Transverse colon (tissue), 4 donors: Measurements from ENCODE around the gene ZNF236. TPM values are rescaled to one million over a fixed set of nuclear protein-coding genes. Genes with fewer than 3 reads are reported as not detected.
"Not testable (repeated sequence)": the region's sequence is repeated elsewhere in the genome, so short reads cannot be mapped to it uniquely, and the experiment has no call there.

Source experiments
- DNase-seq: peaks from one replicate; pipeline ENCODE4 v3.0.0-alpha.2; 2019
- H3K27ac ChIP-seq, 4 donors: fragments of 200-600 bp; sonication (generic); 2 replicates each; pipeline ENCODE4 v1.5.1; 2016 to 2018; ENCODE audit warnings: inconsistent platforms in 4 of 4
- H3K27me3 ChIP-seq: fragments of 200-600 bp; sonication (generic); 2 replicates; pipeline ENCODE4 v1.5.1; 2017; ENCODE audit warnings: inconsistent platforms
- H3K36me3 ChIP-seq, 4 donors: fragments of 200-600 bp; sonication (generic); 2 replicates each; pipeline ENCODE4 v1.5.1; 2017 to 2019; ENCODE audit warnings: inconsistent platforms in 4 of 4
- H3K4me1 ChIP-seq, 4 donors: fragments of 200-600 bp; sonication (generic); 2 replicates each; pipeline ENCODE4 v1.5.1; 2017 to 2020; ENCODE audit warnings: inconsistent platforms in 4 of 4
- H3K4me3 ChIP-seq, 4 donors: fragments of 200-600 bp; sonication (generic); 1 replicate in 1 of 4; 2 replicates in 3 of 4; pipeline versions ENCODE4 v1.5.1 to v1.6.1; 2017 to 2019; ENCODE audit warnings: inconsistent platforms in 4 of 4
- H3K9me3 ChIP-seq, 2 donors: fragments of 200-600 bp; sonication (generic); 2 replicates each; pipeline ENCODE4 v1.5.1; 2017 to 2019; ENCODE audit warnings: inconsistent platforms in 2 of 2
- EP300 ChIP-seq: sonication (generic); formaldehyde crosslinking; IDR thresholded peaks from one replicate; pipeline ENCODE4 v1.6.1; 2017; ENCODE audit warnings: antibody characterized with exemption, low read depth
- POLR2A ChIP-seq: fragments of 450-650 bp; IDR thresholded peaks from one replicate; pipeline ENCODE4 v1.6.1; 2016; ENCODE audit warnings: antibody characterized with exemption, mild to moderate bottlenecking, moderate library complexity
- POLR2AphosphoS5 ChIP-seq, 3 donors: sonication (generic); formaldehyde crosslinking; IDR thresholded peaks; one replicate each; pipeline ENCODE4 v1.6.1; 2016; ENCODE audit warnings: antibody characterized with exemption in 3 of 3
- WGBS, 2 donors: methylation state at CpG; one replicate each; pipeline ENCODE4 v1.1.5; 2018; ENCODE audit warnings: low coverage in 1 of 2; 5-methylcytosine and 5-hydroxymethylcytosine counted together
- in situ Hi-C, 4 donors: fragments of 200-750 bp; cut with MboI; loops; one replicate each; pipeline versions ENCODE4 v1.15.0 to v1.15.1; 2017; ENCODE audit warnings: low sequenced_read_pairs in 3 of 4, low pct_ligation_motif_present in 1 of 4, low pct_unique_long_range_greater_than_20kb in 1 of 4
- intact Hi-C: fragments of 100-400 bp; cut with DNase I; formaldehyde crosslinking; loops from one replicate; pipeline ENCODE4 v1.15.1; 2023; ENCODE audit warnings: low total_unique reads
- small RNA-seq, 4 donors: library from RNA; depleted of rRNA; stranded (forward); fragments of <200 nt; gene quantifications; one replicate each; pipeline ENCODE3, GENCODE V24; 2016
- total RNA-seq, 4 donors: library from RNA; depleted of rRNA; stranded (reverse); fragments of >200 nt; gene quantifications; one replicate each; pipeline ENCODE4 v1.1.0, GENCODE V29; 2016
- TF ChIP-seq, protein P1 (sequence below), 5 experiments: fragments of 200-600 bp in 3 of 5; fragments of 450-650 bp in 2 of 5; sonication (generic) in 3 of 5; IDR thresholded peaks; 1 replicate in 2 of 5; 2 replicates in 3 of 5; pipeline ENCODE4 v1.5.1; 2016 to 2017; ENCODE audit warnings: antibody characterized with exemption in 5 of 5, inconsistent platforms in 3 of 5, mild to moderate bottlenecking in 2 of 5, moderate library complexity in 1 of 5

ZNF236 gene
- total RNA-seq, 4 donors from 2014 or later, result 18.3 to 82.8 (median 43.7) TPM

GRCh38 chr18:77017355-77017754, 195.0 kb downstream of the ZNF236 start:
- WGBS, 2 donors, result 93% methylated on average over 6 of the region's 6 CpGs; no CpG with 5 or more reads in 1 of the 2 donors

GRCh38 chr18:77018650-77019049, 196.3 kb downstream of the ZNF236 start:
- intact Hi-C loops, H3K27ac ChIP-seq, H3K27me3 ChIP-seq, DNase-seq, H3K4me3 ChIP-seq, H3K9me3 ChIP-seq, H3K4me1 ChIP-seq, H3K36me3 ChIP-seq: not testable (repeated sequence)
- in situ Hi-C loops, result loop anchor here in 1 of 4 donors (25.0 kb wide), 1 partner anchor 644 kb away; no protein-coding TSS in a partner anchor

More at GRCh38 chr18:77017355-77017754, 195.0 kb downstream of the ZNF236 start:
- Histone ChIP-seq H3K27ac (no peak overlapping the region), H3K36me3 (no peaks in the 10 kb centered on the region), H3K9me3 (no peaks in the 10 kb centered on the region), H3K27me3 (no peaks in the 10 kb centered on the region), H3K4me3 (no peak overlapping the region), H3K4me1 (no peaks in the 10 kb centered on the region)
- in situ Hi-C loops, result loop anchor here in 1 of 4 donors (25.0 kb wide), 1 partner anchor 645 kb away; no protein-coding TSS in a partner anchor
- intact Hi-C loops, result no loop called here
- DNase-seq, result no peak
- TF ChIP-seq, protein P1, sequence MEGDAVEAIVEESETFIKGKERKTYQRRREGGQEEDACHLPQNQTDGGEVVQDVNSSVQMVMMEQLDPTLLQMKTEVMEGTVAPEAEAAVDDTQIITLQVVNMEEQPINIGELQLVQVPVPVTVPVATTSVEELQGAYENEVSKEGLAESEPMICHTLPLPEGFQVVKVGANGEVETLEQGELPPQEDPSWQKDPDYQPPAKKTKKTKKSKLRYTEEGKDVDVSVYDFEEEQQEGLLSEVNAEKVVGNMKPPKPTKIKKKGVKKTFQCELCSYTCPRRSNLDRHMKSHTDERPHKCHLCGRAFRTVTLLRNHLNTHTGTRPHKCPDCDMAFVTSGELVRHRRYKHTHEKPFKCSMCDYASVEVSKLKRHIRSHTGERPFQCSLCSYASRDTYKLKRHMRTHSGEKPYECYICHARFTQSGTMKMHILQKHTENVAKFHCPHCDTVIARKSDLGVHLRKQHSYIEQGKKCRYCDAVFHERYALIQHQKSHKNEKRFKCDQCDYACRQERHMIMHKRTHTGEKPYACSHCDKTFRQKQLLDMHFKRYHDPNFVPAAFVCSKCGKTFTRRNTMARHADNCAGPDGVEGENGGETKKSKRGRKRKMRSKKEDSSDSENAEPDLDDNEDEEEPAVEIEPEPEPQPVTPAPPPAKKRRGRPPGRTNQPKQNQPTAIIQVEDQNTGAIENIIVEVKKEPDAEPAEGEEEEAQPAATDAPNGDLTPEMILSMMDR (IDR thresholded peaks at IDR 0.05), result no peak
- TF ChIP-seq POLR2AphosphoS5 (IDR thresholded peaks at IDR 0.05) (no peak), EP300 (no peak), POLR2A (no peak)

DNA sequence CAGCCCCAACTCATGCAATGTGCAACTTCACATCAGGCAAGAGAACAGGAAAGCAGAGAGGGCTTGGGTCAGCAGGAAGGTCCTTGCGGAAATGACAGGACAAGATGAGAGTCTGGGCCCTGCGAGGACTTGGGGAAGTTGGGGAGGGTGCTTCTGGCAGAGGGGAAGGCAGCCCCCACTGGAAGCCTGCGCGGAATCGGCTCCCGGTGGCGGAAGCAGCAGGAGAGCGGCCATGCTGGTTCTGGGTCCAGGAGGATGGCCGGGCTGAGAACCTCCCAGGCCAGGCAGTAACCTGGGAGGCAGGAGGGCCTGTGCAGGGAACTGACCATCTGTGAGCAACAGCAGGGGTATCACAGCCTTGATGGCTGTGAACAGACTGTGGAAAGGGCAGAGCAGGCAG, 197.3 kb downstream of the ZNF236 start:
- no peak overlapping the region for H3K4me3 ChIP-seq
- H3K9me3 ChIP-seq, result no peaks in the 10 kb centered on the region
- WGBS, 2 donors, result 88 to 100% methylated on average over 1 to 9 of the region's 9 CpGs
- no peaks in the 10 kb centered on the region for H3K4me1 ChIP-seq
- no peak overlapping the region for H3K27ac ChIP-seq
- TF ChIP-seq, protein P1 (IDR thresholded peaks at IDR 0.05), result no peak
- no peak for TF ChIP-seq POLR2A
- no peak for TF ChIP-seq EP300
- intact Hi-C loops (no loop called here), in situ Hi-C loops (loop anchor here in 1 of 4 donors (25.0 kb wide), 1 partner anchor 643 kb away; no protein-coding TSS in a partner anchor)
- DNase-seq, result no peak
- H3K36me3 ChIP-seq, result no peaks in the 10 kb centered on the region
- no peaks in the 10 kb centered on the region for H3K27me3 ChIP-seq

Small RNA genes within 50 kb of the gene (small RNA-seq; reads per million reads assigned to genes)
- gene RF00017, result 0 reads per million in 4 donors
- gene RNU6-346P, result 0 reads per million in 4 donors
